Left lung (tissue), 14 donors: ENCODE results near the gene POLDIP3. TPM values are rescaled to one million over a fixed set of nuclear protein-coding genes. Genes with fewer than 3 reads are reported as not detected.

ENCODE experiments used
- ATAC-seq: fragments of 200-7000 bp; cut with Tn5 transposase; one replicate; pipeline ENCODE4 v1.9.1; 2020; ENCODE audit warnings: moderate library complexity
- DNase-seq, 4 donors: peaks; one replicate each; pipeline ENCODE4 v3.0.0-alpha.2; 2013 to 2020
- H3K27ac ChIP-seq, 2 donors: fragments of 200-600 bp; sonication (generic) in 1 of 2; one replicate each; pipeline versions ENCODE4 v1.5.0 to v1.8.0; 2020 to 2021
- H3K27me3 ChIP-seq, 2 donors: fragments of 200-600 bp; sonication (generic) in 1 of 2; one replicate each; pipeline versions ENCODE4 v1.5.0 to v1.8.0; 2020 to 2021
- H3K36me3 ChIP-seq, 2 donors: fragments of 200-600 bp; sonication (generic) in 1 of 2; one replicate each; pipeline versions ENCODE4 v1.5.0 to v1.8.0; 2020 to 2021
- H3K4me1 ChIP-seq, 2 donors: fragments of 200-600 bp; one replicate each; pipeline ENCODE4 v1.8.0; 2021
- H3K4me3 ChIP-seq, 2 donors: fragments of 200-600 bp; sonication (generic) in 1 of 2; one replicate each; pipeline versions ENCODE4 v1.5.0 to v1.8.0; 2020 to 2021; ENCODE audit warnings: mild to moderate bottlenecking in 1 of 2
- H3K9me3 ChIP-seq, 2 donors: fragments of 200-600 bp; sonication (generic) in 1 of 2; one replicate each; pipeline versions ENCODE4 v1.5.0 to v1.8.0; 2020 to 2021
- intact Hi-C, 2 donors: fragments of 100-400 bp; cut with DNase I; formaldehyde crosslinking; loops; one replicate each; pipeline versions ENCODE4 v1.11.2 to v1.14.2; 2022
- long read RNA-seq, 12 donors: library from polyadenylated mRNA in 2 of 12; unstranded in 2 of 12; transcript quantifications; one replicate each; pipeline ENCODE4 v2.0.0 and lab custom pipeline, GENCODE V29; 2019 to 2026
- polyA plus RNA-seq, 6 donors: library from polyadenylated mRNA; unstranded; fragments of 120-200 nt; gene quantifications; one replicate each; pipeline ENCODE4 v1.2.1, GENCODE V29; 2013; ENCODE audit not compliant: insufficient read length in 6 of 6
- total RNA-seq, 2 donors: library from RNA; stranded (reverse); fragmentation: NEBNext Ultra II Directional; extraction: Animal tissue kit (Norgen Biotek cat#: 25700); gene quantifications; one replicate each; pipeline ENCODE4 v1.2.1, GENCODE V29; 2021
- TF ChIP-seq, protein P1 (sequence below), 2 donors: fragments of 200-600 bp; sonication (generic) in 1 of 2; IDR thresholded peaks; one replicate each; pipeline versions ENCODE4 v1.5.0 to v1.8.0; 2021; ENCODE audit warnings: antibody characterized with exemption in 2 of 2
- donor health status: DM: no; HTN: yes; CAD: no.
- donor health status: DM: no; HTN: no; CAD: no.

The POLDIP3 gene, protein sequence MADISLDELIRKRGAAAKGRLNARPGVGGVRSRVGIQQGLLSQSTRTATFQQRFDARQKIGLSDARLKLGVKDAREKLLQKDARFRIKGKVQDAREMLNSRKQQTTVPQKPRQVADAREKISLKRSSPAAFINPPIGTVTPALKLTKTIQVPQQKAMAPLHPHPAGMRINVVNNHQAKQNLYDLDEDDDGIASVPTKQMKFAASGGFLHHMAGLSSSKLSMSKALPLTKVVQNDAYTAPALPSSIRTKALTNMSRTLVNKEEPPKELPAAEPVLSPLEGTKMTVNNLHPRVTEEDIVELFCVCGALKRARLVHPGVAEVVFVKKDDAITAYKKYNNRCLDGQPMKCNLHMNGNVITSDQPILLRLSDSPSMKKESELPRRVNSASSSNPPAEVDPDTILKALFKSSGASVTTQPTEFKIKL
- total RNA-seq = 10 to 100 TPM; 56.6 to 61.6 TPM
- polyA plus RNA-seq = 100 to 1,000 TPM; 107 to 126 (median 111) TPM
- long read RNA-seq, donor 1, transcript POLDIP3-201 (9 exons, 3,441 nt) = major isoform, 34 of 49 reads
- long read RNA-seq, donor 1, partial matches to known transcripts = 11 of 49 reads
- long read RNA-seq, donor 1, other reads (novel, unspliced or antisense) = 0 of 49 reads
- long read RNA-seq, donor 2, transcript POLDIP3-201 (9 exons, 3,441 nt) = major isoform, 15 of 22 reads
- long read RNA-seq, donor 2, partial matches to known transcripts = 5 of 22 reads
- long read RNA-seq, donor 2, other reads (novel, unspliced or antisense) = 0 of 22 reads
- long read RNA-seq, donor 3, transcript POLDIP3-201 (9 exons, 3,441 nt) = major isoform, 33 of 42 reads
- long read RNA-seq, donor 3, partial matches to known transcripts = 6 of 42 reads
- long read RNA-seq, donor 3, other reads (novel, unspliced or antisense) = 0 of 42 reads
- long read RNA-seq, donor 4, transcript POLDIP3-201 (9 exons, 3,441 nt) = major isoform, 11 of 18 reads
- long read RNA-seq, donor 4, partial matches to known transcripts = 2 of 18 reads
- long read RNA-seq, donor 4, other reads (novel, unspliced or antisense) = 5 of 18 reads
- long read RNA-seq, donor 5, transcript POLDIP3-201 (9 exons, 3,441 nt) = major isoform, 28 of 39 reads
- long read RNA-seq, donor 5, partial matches to known transcripts = 10 of 39 reads
- long read RNA-seq, donor 5, other reads (novel, unspliced or antisense) = 0 of 39 reads
- long read RNA-seq, donor 6, transcript POLDIP3-201 (9 exons, 3,441 nt) = major isoform, 39 of 50 reads
- long read RNA-seq, donor 6, transcript POLDIP3-203 (8 exons, 3,323 nt) = minor isoform, 5 of 50 reads
- long read RNA-seq, donor 6, partial matches to known transcripts = 6 of 50 reads
- long read RNA-seq, donor 6, other reads (novel, unspliced or antisense) = 0 of 50 reads
- long read RNA-seq, donor 7, transcript POLDIP3-201 (9 exons, 3,441 nt) = major isoform, 5 of 9 reads
- long read RNA-seq, donor 7, partial matches to known transcripts = 0 of 9 reads
- long read RNA-seq, donor 7, other reads (novel, unspliced or antisense) = 0 of 9 reads
- long read RNA-seq, donor 8, transcript POLDIP3-201 (9 exons, 3,441 nt) = major isoform, 20 of 22 reads
- long read RNA-seq, donor 8, partial matches to known transcripts = 0 of 22 reads
- long read RNA-seq, donor 8, other reads (novel, unspliced or antisense) = 0 of 22 reads
- long read RNA-seq, donor 9, partial matches to known transcripts = 0 of 1 reads
- long read RNA-seq, donor 9, other reads (novel, unspliced or antisense) = 0 of 1 reads
- long read RNA-seq, donor 10, transcript POLDIP3-201 (9 exons, 3,441 nt) = major isoform, 20 of 23 reads
- long read RNA-seq, donor 10, partial matches to known transcripts = 1 of 23 reads
- long read RNA-seq, donor 10, other reads (novel, unspliced or antisense) = 2 of 23 reads
- long read RNA-seq, donor 11, transcript POLDIP3-203 (8 exons, 3,323 nt) = minor isoform, 5 of 24 reads
- long read RNA-seq, donor 11, transcript POLDIP3-201 (9 exons, 3,441 nt) = major isoform, 14 of 24 reads
- long read RNA-seq, donor 11, partial matches to known transcripts = 5 of 24 reads
- long read RNA-seq, donor 11, other reads (novel, unspliced or antisense) = 0 of 24 reads
- long read RNA-seq, donor 12, transcript POLDIP3-201 (9 exons, 3,441 nt) = major isoform, 27 of 30 reads
- long read RNA-seq, donor 12, partial matches to known transcripts = 0 of 30 reads
- long read RNA-seq, donor 12, other reads (novel, unspliced or antisense) = 0 of 30 reads

DNA sequence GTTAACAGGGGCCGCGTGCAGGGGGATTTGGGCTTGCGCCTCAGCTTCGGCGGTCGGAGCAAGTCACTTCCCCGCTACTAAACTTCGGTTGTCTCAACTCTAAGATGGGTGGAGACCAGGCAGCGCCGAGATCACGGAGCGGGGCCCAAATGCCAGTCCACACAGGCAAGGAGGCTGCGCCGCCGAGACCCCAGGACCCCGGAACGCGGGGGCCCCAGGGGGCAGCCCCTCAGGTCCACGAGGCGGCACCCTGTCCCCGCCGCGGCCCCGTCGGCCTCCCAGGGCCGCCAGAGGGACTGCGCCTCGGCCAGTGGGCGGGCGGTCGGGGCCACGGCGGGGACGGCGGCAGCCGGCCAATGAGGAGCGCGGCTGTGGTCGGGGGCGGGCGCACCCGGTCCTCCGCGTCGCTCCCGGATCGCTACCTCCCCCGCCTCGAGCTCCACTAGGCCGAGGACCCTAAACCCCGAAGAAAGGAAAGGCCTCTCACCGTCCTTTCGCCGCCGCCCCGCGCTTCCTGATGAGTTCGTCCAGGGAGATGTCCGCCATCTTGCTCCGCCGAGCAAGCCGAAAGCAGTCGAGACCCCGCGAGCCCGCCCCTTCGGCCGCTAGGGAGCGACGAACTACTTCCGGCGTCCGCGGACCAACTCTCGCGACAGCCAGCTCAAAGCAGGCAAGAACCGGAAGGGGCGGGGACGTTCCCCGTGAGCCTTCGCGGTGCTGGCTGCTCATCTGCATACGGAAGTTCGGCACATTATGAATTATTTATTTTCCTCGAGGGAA lies at the start of gene POLDIP3:
POLDIP3 (minus strand) TSS at position 572 of the 780 bp plus-strand sequence; CDS start at position 546, 26 bp downstream.
- intact Hi-C loops = no loop called here
- ATAC-seq = peak; percentile 90
- Histone ChIP-seq H3K9me3 (no peaks in the 10 kb centered on the region), H3K4me1 (peaks cover 35 to 64% of the 10 kb centered on the region in 2 donors), H3K4me3 (peak within 1 kb of the TSS; percentile 73 to 75), H3K36me3 (peaks cover 0 to 23% of the 10 kb centered on the region in 2 donors), H3K27me3 (no peaks in the 10 kb centered on the region), H3K27ac (peak within 1 kb of the TSS; percentile 97 to 98)
- peak; percentile 99 to 100 (median 99) for DNase-seq
- TF ChIP-seq, protein P1, sequence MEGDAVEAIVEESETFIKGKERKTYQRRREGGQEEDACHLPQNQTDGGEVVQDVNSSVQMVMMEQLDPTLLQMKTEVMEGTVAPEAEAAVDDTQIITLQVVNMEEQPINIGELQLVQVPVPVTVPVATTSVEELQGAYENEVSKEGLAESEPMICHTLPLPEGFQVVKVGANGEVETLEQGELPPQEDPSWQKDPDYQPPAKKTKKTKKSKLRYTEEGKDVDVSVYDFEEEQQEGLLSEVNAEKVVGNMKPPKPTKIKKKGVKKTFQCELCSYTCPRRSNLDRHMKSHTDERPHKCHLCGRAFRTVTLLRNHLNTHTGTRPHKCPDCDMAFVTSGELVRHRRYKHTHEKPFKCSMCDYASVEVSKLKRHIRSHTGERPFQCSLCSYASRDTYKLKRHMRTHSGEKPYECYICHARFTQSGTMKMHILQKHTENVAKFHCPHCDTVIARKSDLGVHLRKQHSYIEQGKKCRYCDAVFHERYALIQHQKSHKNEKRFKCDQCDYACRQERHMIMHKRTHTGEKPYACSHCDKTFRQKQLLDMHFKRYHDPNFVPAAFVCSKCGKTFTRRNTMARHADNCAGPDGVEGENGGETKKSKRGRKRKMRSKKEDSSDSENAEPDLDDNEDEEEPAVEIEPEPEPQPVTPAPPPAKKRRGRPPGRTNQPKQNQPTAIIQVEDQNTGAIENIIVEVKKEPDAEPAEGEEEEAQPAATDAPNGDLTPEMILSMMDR (IDR thresholded peaks at IDR 0.05) = peak in 1 of 2 donors; percentile 40

DNA sequence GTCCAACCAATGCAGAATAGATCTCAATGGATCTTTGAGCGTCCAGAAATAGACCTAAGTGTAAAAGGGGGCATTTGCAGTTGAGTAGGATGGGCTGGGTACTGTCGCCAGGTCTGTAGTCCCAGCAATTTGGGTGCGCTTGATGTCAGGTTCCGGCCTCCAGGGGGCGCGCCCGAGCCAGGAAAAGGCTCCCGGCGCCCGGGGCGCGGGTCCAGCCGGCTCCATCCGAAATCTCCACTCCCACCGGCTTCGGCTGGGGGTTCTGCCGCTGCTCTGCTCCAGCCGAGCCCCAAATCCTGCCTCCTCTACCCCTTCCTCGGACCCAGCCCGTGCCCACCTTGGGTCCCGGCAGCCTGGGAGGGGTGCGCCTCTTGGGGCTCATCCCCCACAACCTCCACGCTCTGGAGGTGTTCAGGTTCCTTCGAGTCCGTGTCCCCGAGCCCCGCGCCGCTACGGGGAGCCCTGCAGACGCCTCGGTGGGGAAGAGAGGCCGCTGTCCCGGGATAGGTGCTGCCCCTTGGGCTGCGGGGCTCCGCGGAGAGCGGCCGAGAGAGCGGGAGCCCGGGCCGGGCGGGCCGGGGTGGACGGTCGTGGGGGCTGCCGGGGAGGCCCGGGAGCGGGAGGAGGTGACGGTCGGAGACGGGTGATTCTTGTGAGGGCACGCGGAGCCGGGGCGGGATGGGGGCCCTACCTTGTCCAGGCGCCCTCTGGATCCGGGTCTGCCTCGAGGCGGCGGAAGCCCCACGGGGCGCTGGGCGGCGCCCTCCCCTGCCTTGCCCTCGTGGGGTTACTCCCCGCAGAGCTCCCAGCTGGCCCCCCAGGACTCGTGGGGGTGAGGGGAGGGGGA lies 47.5 kb upstream of the POLDIP3 start:
- peak; percentile 97 for ATAC-seq
- peak overlapping the region in 1 of 2 donors; percentile 11 for H3K27ac ChIP-seq

DNA sequence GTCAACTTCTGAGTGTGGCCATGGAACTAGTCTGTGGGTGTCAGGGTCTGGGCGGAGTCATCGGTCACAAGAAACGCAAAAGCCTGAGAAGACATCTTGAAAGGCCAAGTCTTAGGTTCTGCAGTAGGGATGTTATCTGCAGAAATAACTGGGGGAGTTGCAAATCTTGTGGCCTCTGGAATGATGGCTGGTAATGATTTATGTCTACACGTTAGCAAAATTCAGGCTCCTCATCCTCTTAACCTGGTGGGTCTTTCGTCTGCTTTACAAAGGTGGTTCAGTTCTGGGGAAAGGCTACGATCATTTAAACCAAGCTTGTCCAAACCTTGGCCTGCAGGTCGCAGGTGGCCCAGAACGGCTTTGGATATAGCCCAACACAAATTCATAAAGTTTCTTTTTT lies 41.9 kb upstream of the POLDIP3 start:
- intact Hi-C loops = no loop called here
- TF ChIP-seq, protein P1 (IDR thresholded peaks at IDR 0.05) = no peak
- H3K36me3 ChIP-seq = no peaks in the 10 kb centered on the region
- no peak overlapping the region for H3K4me3 ChIP-seq
- no peaks in the 10 kb centered on the region for H3K27me3 ChIP-seq
- peaks cover 0 to 11% of the 10 kb centered on the region in 2 donors for H3K4me1 ChIP-seq
- no peaks in the 10 kb centered on the region for H3K9me3 ChIP-seq
- no peak for DNase-seq
- ATAC-seq = no peak
- no peak overlapping the region for H3K27ac ChIP-seq

More for the DNA sequence above, 47.5 kb upstream of the POLDIP3 start:
- intact Hi-C loops = no loop called here
- Histone ChIP-seq H3K9me3 (no peaks in the 10 kb centered on the region), H3K27me3 (peaks cover 0 to 14% of the 10 kb centered on the region in 2 donors), H3K36me3 (no peaks in the 10 kb centered on the region), H3K4me1 (peaks cover 0 to 17% of the 10 kb centered on the region in 2 donors), H3K4me3 (peak overlapping the region; percentile 44 to 49)
- TF ChIP-seq, protein P1 (IDR thresholded peaks at IDR 0.05) = peak; percentile 83 to 88
- peak; percentile 70 to 97 (median 79) for DNase-seq
